GM12872 (cell line): ENCODE measurements around the gene VGLL4.

Experiments
- TF ChIP-seq, protein P1 (sequence below): IDR thresholded peaks from 3 replicates; pipeline ENCODE4 v1.5.1; 2011; ENCODE audit warnings: low read depth, mild to moderate bottlenecking, low read length, moderate library complexity; ENCODE audit not compliant: insufficient read depth

VGLL4 gene

GRCh38 chr3:11607816-11608215, 35.9 kb downstream of the VGLL4 start:
- TF ChIP-seq, protein P1, sequence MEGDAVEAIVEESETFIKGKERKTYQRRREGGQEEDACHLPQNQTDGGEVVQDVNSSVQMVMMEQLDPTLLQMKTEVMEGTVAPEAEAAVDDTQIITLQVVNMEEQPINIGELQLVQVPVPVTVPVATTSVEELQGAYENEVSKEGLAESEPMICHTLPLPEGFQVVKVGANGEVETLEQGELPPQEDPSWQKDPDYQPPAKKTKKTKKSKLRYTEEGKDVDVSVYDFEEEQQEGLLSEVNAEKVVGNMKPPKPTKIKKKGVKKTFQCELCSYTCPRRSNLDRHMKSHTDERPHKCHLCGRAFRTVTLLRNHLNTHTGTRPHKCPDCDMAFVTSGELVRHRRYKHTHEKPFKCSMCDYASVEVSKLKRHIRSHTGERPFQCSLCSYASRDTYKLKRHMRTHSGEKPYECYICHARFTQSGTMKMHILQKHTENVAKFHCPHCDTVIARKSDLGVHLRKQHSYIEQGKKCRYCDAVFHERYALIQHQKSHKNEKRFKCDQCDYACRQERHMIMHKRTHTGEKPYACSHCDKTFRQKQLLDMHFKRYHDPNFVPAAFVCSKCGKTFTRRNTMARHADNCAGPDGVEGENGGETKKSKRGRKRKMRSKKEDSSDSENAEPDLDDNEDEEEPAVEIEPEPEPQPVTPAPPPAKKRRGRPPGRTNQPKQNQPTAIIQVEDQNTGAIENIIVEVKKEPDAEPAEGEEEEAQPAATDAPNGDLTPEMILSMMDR = no peak

DNA sequence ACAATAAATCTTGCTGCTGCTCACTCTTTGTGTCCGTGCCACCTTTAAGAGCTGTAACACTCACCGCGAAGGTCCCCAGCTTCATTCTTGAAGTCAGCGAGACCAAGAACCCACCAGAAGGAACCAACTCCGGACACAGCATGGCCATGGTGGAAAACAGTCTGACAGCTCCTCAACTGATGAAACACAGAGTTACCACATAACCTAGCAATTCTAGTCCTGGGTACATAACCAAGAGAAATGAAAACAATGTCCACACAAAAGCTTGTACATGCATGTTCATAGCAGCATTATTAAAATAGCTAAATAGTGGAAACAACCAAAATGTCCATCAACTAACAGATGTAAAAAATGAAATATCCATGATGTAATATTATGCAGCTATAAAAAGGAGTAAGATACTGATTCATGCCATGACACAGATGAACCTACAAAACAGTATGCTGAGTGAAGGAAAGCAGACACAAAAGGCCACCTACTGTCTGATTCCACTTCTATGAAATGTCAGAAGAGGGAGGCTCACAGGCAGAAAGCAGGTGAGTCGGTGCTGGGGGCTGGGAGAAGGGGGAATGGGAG, 36.8 kb downstream of the VGLL4 start:
- TF ChIP-seq, protein P1 = no peak

DNA sequence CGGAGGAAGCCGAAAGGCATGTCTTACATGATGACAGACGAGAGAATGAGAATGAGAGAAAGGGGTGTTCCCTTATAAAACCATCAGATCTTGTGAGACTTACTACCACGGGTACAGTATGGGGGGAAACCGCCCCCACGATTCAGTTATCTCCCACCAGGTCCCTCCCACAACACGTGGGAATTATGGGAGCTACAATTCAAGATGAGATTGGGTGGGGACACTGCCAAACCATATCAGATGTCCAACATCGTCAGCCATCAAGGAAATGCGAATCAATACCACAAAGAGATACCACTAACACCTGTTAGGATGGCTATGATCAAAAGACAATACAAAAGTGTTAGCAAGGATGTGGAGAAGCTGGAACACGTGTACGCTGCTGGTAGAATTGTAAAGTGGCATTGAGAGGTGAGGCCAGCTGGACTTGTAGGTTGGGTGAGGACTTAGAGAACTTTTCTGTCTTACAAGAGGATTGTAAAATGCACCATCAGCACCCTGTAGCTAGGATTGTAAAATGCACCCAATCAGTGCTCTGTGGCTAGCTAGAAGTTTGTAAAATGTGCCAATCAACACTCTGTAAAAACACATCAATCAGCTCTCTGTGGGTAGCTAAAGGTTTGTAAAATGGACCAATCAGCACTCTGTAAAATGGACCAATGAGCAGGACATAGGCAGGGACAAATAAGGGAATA, 37.5 kb downstream of the VGLL4 start:
- TF ChIP-seq, protein P1 = no peak

DNA sequence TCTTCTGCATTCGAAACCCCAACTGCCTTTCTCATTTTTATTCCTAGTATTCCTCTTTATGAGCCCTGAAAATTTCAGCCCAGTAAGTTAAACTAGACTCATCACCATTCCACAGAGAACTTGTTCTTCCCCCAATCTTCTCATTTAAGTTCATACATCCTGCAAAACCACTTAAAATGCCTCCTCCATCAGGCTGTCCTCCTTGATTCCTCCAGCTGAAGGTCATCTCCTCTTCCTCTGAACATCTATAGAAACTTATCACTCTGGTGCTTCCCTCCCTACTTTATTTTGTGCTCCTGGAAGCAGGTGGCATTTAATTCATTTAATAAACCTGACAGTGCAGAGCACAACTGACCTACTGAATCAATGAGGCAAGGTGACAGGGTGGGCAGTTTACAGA, 38.3 kb downstream of the VGLL4 start:
- TF ChIP-seq, protein P1 = no peak

GRCh38 chr3:11604139-11604892, 39.4 kb downstream of the VGLL4 start:
- TF ChIP-seq, protein P1 = no peak

GRCh38 chr3:11603628-11604027, 40.1 kb downstream of the VGLL4 start:
- TF ChIP-seq, protein P1 = no peak

DNA sequence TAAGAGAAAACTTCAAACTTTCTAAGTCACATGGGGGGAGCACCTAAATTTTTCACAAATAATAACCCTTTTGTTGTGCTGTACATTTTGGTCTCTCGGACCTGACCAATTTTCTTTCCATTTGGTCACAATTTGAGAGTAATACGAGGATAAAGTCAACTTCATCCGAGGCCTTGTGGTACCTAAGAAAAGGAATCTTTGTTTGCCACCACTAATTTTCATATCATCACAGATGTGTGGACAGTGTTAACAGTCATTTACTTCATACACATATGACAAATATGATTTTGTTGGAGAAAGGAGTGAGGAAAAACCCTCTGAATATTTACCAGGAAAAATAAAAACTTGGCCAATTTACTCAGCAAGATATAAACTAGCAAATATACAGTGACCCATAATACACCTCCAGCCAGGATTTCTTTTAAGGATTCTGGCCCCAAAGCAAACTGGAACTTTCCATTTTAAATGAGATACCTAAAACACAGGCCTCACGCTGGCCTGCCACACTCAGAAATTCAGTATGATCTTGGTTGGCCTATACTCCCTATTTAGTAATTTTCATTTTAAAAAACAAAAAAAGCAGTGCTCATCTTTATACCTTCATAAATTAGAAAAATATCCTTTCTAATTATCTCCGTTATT, 40.7 kb downstream of the VGLL4 start:
- TF ChIP-seq, protein P1 = no peak
